HG03064 (cell line): ENCODE data around the gene TOX4.
"Not testable (repeated sequence)": the region's sequence is repeated elsewhere in the genome, so short reads cannot be mapped to it uniquely, and the experiment has no call there.

Source experiments
- ATAC-seq: cut with Tn5 transposase; IDR thresholded peaks from one replicate; pipeline ENCODE4 v1.9.1; 2021; ENCODE audit warnings: low read depth; ENCODE audit not compliant: unreplicated experiment

Gene TOX4

DNA sequence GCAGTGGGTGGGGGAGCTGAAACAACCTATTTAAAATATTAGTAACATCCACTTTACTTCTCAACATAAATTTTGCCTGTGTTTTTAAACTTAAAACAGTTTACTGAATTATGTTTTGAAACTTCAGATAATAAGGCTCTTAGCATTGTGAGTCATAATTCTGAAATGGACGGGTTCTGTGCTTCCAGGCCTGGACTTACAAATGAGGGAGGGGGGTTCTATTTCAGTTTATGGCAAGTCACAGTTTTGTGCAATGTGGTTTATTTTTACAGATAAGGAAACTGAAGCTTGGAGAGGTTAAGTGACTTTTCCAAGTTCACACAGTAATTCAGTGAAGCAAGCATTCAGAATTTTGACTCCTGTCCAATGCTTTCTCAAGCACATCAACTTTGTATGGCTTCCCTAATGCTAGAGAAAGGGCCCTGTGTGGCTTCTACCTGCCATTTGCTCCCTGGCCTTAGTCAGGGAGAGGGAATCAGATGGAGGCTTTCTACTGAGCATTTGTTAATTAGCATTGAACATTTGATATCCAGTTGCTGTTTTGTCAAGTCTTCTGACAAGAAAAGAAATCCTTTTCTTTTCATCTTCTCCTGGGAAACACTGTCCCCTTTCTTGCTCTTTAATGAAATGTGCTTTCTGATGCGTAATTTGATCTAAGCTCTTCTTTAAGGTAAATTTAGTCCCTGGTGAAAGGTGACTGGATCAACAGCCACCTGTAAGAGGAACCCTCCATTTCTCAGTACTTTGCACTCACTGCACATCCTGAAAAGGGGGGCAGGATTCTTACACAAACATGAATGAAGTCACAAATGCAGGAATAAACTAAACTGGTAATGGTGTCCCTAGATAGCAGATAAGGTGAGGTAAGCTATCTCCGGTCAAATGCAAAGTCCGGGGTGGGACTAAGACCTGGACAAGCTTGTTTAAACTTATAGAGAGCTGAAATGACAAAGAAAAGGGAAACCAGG, 51.7 kb downstream of the TOX4 start:
- ATAC-seq, result no peak

DNA sequence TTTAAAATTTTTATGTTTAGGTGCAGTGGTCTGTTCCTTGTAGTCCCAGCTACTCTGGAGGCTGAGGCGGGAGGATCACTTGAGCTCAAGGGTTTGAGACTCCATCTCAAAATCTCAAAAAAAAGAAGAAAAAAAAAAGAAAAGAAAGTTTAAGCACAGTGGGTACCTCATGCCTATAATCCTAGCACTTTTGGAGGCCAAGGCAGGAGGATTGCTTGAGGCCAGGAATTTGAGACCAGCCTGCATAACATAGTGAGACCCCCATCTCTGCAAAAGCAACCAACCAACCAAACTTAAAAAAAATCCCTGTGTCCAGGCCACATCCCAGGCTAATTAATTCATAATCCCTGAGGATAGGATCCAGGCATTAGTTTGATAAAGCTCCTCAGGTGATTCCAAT, 52.5 kb downstream of the TOX4 start:
- no peak for ATAC-seq

DNA sequence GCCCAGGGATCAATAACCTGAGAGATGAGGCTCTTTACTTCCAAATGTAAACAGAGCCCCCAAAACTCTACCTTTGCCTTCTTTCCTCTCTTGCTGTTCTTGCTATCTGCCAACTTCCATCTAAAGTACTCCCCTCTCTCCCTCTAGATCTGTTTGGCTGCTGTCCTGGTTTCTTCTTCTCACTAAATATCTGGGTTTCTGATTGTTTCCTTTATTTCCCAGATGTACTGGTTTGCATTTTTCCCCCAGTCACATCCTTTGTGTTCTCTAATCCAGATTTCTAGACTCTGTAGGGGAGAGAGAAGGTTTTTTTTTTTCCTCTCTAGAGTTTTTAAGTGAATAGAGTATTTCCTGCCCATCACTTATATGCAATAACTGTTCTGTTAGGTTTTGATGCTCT, 56.3 kb downstream of the TOX4 start:
- no peak for ATAC-seq

DNA sequence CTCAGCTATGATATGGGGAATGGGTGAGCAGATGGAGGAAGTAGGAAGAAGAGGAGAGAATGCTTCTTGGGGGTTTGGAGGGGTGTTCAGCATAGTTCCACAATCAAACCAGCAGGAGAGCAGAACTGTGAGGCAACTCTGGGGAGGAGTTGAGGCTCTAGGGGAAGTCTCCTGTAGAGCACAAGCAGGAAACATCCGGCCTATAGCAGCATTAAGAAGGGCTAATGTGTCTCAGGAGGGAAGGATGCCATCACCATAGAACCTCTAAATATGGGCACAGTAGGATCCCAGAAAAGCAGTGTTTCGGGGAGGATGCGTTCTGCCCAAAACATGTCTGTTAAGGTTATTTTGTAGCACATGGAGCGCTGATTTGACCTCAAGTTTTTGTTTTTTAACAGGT, 57.6 kb downstream of the TOX4 start:
- no peak for ATAC-seq

DNA sequence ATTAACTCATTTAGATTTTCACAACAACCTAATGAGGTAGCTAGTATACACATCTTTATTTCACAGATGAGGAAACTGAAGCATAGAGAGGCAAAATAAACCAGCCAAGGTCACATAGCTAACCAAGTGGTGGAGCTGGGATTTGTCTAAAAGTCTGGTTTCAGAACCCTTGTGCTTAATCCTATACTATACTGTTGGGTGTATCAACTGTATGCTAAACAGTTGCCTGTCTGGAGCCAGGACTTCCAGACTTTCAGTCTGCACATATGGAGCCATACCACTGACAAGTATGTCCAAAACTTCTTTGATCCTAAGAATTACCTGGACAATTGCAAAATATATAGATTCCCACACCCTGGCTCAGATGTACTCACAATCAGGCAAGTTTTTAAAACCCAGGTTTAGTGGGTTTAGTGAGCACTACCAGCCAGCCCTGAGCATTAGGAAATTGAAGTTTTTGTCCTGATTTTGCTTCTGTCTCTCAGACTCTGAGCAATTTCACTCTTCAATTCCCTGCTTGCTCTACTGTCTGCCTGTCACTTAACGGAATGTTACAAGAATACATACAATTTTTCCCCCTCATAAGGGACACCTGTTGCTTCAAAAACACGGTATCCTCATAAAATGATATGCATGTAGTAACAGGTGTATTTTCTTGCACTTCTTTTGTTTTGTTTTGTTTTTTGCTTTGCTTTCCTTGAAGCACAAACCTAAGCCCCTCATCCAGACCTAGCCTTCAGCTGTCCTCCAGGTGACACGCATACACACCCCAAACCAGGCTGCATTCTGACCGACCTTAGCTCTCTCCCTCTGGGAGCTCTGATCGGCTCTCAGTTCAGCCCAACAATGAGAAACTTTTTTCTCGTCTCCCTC, 58.8 kb downstream of the TOX4 start:
- no peak for ATAC-seq

DNA sequence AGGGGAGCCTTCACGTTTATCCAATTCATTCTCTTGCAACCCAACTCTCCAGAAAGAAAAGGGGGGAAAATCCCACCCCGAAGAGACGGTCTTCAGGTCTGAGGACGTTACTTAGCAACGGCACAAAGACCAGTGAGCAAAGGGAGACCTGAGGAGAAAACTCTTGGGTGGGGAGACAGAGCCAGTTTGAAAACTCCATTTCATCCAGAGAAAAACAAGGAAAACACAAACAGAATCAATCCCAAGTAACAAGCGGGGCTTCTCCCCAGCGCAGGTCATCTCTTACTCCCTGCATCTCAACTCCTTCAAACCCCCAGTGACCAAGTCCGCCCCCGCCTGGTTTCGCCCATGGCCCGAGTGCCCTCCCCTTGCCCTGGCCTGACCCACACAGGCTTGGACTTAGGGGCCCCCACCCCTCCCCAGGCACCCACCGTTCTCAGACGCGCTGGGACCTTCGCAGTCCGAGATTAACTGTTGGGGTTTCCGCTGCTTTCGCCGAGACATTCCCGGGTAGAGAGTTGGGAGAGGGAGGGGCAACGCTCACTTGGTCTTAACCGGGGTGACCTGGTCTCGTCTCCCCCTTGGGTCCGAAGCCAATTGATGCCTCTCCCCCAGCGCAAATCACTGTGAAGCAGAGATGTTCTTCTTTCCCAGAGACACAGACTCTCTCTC, 59.6 kb downstream of the TOX4 start:
- ATAC-seq, result no peak

DNA sequence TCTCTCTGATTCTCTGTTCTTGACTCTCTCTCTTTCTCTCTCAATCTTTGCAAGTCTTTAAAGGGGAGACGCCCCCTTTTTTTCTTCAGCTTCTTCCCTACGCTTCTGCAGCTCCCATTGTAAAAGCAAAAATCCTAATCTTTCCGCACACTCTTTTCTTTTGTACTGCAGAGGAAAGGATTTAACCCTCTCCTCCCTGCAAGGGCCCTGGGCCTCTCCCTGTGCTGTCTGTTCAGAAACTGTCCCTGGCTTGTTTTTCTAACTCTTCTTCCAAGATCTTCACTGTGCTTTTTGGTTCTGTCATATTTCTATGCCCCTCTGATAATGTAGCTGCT, 60.1 kb downstream of the TOX4 start:
- ATAC-seq, result no peak

DNA sequence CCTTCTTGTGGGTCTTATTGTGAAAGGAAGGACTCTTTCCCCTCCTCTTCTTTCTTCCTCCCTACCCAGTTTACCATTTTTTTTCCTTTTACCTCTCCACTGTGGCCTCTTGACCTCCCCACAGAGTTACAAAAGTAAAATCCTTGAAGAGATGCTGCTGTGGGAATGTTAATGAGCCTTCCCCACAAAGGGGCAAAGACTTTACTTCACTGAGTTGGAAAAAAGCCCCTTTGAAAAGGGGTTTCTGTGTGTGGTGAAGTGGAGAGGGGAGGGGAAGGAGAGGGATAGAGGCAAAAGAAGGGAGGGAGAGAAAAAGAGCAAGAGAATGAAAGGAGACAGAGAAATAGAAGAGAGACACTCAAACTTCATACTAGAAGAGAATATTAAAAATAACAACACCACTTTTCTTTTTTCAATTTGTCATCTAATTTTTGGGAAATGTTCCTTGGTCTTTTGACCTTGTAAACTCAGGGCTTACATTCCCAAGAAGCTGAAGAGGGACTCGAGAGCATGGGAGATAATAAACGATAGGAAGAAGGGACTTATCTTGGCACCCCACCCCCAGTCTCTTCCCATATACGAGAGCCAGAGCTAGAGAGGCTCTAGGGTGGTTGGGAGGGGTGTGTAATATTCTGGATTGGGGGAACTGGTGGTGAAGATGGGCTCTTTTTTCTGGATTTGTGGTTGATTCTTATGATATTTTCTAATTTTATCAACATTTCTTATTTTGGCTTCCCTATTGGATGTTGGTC, 62.4 kb downstream of the TOX4 start:
- no peak for ATAC-seq

DNA sequence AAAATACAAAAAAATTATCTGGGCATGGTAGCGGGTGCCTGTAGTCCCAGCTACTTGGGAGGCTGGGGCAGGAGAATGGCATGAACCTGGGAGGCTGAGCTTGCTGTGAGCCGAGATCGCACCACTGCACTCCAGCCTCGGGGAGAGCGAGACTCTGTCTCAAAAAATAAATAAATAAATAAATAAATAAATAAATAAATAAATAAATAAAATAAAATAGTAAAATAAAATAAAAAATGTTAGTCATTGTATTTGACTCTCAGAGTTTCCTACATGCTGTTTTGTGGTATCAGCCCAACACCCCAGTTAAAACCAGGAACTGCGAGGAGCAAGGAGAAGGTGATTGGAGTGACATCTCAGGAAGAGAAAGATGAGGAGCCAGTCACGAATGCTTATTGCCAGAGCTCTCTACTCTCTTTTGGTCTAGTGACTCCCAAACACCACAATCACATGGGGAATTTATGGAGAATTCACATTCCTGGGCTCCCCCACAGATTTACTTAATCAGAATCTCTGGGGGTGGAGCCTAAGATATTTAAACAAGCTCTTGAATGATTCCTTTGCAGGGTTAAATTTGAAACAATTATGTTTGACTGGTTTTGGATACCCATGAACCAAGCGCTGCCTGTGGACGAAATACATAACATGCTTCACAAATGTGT, 64.5 kb downstream of the TOX4 start:
- no peak for ATAC-seq

DNA sequence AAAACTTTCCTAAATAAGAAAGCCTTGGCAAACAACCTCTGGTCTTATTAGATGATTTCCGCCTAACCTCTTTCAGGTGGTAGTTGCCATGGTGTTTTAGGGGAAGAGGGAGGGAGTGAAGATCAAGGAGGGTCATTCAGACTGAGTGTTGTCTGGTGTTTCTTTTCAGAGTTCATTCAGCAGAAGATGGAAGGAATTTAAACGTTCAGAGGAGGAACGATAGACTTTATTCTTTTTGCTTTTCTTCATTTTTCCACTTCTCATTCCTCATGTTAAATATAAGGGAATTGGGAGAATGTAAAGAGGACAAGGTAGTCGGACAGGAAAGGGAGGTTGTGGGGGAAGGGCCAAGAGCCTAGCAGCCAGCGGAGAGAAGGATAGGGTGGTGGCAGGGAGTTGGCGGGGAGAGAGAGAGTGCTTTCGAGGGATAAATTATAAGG, 66.5 kb downstream of the TOX4 start:
- ATAC-seq, result no peak

DNA sequence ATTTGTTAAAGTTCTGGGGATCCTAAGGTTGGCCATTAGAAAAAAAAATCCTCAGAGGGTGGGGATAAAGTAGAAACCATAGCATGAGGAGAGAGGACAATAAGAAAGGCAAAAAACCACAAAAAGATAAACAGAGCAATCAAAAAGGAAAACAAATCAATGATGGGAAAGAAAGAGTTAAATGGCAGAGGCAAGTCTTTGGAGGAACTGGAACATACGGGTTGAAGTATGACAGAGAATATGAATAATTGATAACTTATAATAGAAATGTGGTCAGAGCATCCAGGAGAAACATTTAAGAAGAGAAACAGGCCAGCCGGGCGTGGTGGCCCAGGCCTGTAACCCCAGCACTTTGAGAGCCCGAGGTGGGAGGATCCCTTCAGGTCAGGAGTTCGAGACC, 67.0 kb downstream of the TOX4 start:
- no peak for ATAC-seq

DNA sequence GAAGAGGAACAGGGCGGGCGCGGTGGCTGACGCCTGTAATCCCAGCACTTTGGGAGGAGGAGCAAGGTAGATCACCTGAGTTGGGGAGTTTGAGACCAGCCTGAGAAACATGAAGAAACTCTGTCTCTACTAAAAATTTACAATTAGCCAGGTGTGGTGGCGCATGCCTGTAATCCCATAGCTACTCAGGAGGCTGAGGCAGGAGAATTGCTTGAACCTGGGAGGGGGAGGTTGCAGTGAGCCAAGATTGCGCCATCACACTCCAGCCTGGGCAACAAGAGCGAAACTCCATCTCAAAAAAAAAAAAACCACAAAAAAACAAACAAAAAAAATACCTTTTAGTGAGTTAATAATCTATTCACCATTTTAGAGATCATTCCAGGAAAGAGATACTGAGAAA, 67.6 kb downstream of the TOX4 start:
- ATAC-seq, result not testable (repeated sequence)
